GM21360 (cell line): ENCODE measurements around the gene NINJ2.

Experiments
- ATAC-seq: cut with Tn5 transposase; IDR thresholded peaks from one replicate; pipeline ENCODE4 v1.9.1; 2021; ENCODE audit warnings: mild to moderate bottlenecking, moderate library complexity; ENCODE audit not compliant: unreplicated experiment

The NINJ2 gene

GRCh38 chr12:674272-674781 is 11.1 kb upstream of the NINJ2 start:
- peak; percentile 81 for ATAC-seq

- peak; percentile 6 for ATAC-seq
Observed at GRCh38 chr12:673849-674248, 10.6 kb upstream of the NINJ2 start.

- ATAC-seq = no peak
Observed at GRCh38 chr12:669576-669945, 6.3 kb upstream of the NINJ2 start.

- ATAC-seq = no peak
Observed at GRCh38 chr12:668090-668481, 4.8 kb upstream of the NINJ2 start.

- peak; percentile 36 for ATAC-seq
Observed at GRCh38 chr12:666766-667308, 3.6 kb upstream of the NINJ2 start.

GRCh38 chr12:666066-666465 is 2.8 kb upstream of the NINJ2 start:
- no peak for ATAC-seq

GRCh38 chr12:664779-665092 is 1.5 kb upstream of the NINJ2 start:
- ATAC-seq = no peak

- no peak for ATAC-seq
Observed at GRCh38 chr12:664075-664778, 982 bp upstream of the NINJ2 start.

- no peak for ATAC-seq
Observed at GRCh38 chr12:662566-663292, 516 bp downstream of the NINJ2 start.

GRCh38 chr12:661720-662486 is 1.3 kb downstream of the NINJ2 start:
- ATAC-seq = no peak

GRCh38 chr12:659090-659683 is 4.1 kb downstream of the NINJ2 start:
- no peak for ATAC-seq

GRCh38 chr12:650983-651382 is 12.3 kb downstream of the NINJ2 start:
- ATAC-seq = no peak

GRCh38 chr12:647385-648085 is 15.7 kb downstream of the NINJ2 start:
- no peak for ATAC-seq

- ATAC-seq = no peak
Observed at GRCh38 chr12:646442-647384, 16.5 kb downstream of the NINJ2 start.

GRCh38 chr12:645563-646071 is 17.6 kb downstream of the NINJ2 start:
- no peak for ATAC-seq

- ATAC-seq = no peak
Observed at GRCh38 chr12:644818-645552, 18.3 kb downstream of the NINJ2 start.

GRCh38 chr12:644303-644639 is 19.0 kb downstream of the NINJ2 start:
- no peak for ATAC-seq

- ATAC-seq = no peak
Observed at GRCh38 chr12:643475-644302, 19.6 kb downstream of the NINJ2 start.
